ENCODE results near the gene ELOVL3.
A peak's percentile ranks its signal among the peaks of the same experiment; 100 is the strongest.

Gene ELOVL3

DNA sequence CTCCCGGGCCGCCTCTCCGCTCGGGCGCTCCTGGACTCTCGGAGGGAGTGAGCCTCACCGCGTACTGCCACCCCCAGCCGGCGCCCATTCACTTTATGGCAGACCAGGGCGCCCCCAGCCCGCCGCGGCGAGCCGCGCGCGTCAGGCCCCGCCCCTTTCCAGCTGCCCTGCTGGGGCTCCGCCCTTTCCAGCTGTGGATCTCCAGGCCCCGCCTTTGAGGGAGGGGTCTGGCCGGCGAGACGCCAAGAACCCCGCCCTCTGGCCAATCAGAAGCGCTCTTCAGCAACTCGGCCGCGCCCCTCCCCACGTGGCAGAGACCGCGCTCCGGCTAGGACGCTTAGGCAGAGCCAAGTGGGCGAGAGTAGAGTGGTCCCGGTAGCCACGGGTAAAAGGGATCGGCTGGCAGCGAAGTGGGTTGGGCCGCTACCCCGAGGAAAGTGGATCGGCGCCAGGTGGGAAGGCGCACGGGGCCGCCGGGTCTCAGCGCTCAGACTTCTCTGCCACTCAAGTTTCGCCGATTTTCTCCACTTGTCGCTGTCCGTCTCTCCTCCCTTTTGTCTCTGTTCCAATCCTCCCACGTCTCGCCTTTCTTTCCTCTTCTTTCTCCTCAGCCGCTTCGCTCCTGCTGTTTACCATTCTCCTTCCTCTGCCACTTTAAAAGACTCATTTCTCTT lies 15.5 kb downstream of the ELOVL3 start, which contains the start of gene PITX3:
PITX3 (minus strand) TSS at position 69 of the 674 bp plus-strand sequence. CDS start 9,432 bp downstream, outside the sequence.
- H3K4me3 ChIP-seq (ENCODE audit: low read length) = peak within 1 kb of the TSS; percentile 66
- TF ChIP-seq, protein P1, sequence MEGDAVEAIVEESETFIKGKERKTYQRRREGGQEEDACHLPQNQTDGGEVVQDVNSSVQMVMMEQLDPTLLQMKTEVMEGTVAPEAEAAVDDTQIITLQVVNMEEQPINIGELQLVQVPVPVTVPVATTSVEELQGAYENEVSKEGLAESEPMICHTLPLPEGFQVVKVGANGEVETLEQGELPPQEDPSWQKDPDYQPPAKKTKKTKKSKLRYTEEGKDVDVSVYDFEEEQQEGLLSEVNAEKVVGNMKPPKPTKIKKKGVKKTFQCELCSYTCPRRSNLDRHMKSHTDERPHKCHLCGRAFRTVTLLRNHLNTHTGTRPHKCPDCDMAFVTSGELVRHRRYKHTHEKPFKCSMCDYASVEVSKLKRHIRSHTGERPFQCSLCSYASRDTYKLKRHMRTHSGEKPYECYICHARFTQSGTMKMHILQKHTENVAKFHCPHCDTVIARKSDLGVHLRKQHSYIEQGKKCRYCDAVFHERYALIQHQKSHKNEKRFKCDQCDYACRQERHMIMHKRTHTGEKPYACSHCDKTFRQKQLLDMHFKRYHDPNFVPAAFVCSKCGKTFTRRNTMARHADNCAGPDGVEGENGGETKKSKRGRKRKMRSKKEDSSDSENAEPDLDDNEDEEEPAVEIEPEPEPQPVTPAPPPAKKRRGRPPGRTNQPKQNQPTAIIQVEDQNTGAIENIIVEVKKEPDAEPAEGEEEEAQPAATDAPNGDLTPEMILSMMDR (conservative IDR thresholded peaks at IDR 0.05; ENCODE audit: low read depth, low read length) = no peak
- DNase-seq (ENCODE audit: low read depth) = no peak

- H3K4me3 ChIP-seq (ENCODE audit: low read length) = peak overlapping the region; percentile 66
- no peak for DNase-seq (ENCODE audit: low read depth)
- TF ChIP-seq, protein P1 (conservative IDR thresholded peaks at IDR 0.05; ENCODE audit: low read depth, low read length) = no peak
Measured at GRCh38 chr10:102242118-102242485, 16.0 kb downstream of the ELOVL3 start.

DNA sequence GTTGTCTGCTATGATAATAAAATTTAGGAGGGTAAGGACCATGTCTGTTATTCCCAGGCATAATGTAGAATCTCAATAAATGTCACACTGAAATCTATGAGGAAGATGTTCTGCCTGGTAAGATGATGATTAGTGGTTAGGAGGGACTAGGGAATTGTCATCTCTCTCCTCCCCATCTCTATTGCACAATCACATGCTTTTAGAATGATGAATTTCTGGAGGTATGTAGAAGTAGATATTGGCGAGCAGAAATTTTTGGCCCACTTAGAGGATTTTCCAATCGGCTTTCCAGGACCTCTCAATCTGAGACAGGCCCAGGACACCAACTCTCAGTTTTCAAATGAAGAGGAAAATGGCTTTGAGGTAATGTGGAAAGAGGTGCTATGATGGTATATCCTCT lies 17.2 kb downstream of the ELOVL3 start:
- DNase-seq (ENCODE audit: low read depth) = no peak
- TF ChIP-seq, protein P1 (conservative IDR thresholded peaks at IDR 0.05; ENCODE audit: low read depth, low read length) = no peak
- H3K4me3 ChIP-seq (ENCODE audit: low read length) = no peak overlapping the region

- TF ChIP-seq, protein P1 (conservative IDR thresholded peaks at IDR 0.05; ENCODE audit: low read depth, low read length) = no peak
- DNase-seq (ENCODE audit: low read depth) = peak; percentile 100
- peak within 1 kb of the TSS; percentile 99 for H3K4me3 ChIP-seq (ENCODE audit: low read length)
Measured at GRCh38 chr10:102245082-102245931, 19.2 kb downstream of the ELOVL3 start, which contains the start of gene GBF1. GBF1 (plus strand) TSS chr10:102245532; CDS start chr10:102258939, 13,407 bp downstream.

- TF ChIP-seq, protein P1 (conservative IDR thresholded peaks at IDR 0.05; ENCODE audit: low read depth, low read length) = no peak
- H3K4me3 ChIP-seq (ENCODE audit: low read length) = peak overlapping the region; percentile 99
- no peak for DNase-seq (ENCODE audit: low read depth)
Measured at GRCh38 chr10:102245932-102246251, 19.8 kb downstream of the ELOVL3 start.

- TF ChIP-seq, protein P1 (conservative IDR thresholded peaks at IDR 0.05; ENCODE audit: low read depth, low read length) = no peak
- DNase-seq (ENCODE audit: low read depth) = no peak
- H3K4me3 ChIP-seq (ENCODE audit: low read length) = peak overlapping the region; percentile 99
Measured at GRCh38 chr10:102246261-102246660, 20.2 kb downstream of the ELOVL3 start.
